Keratinocyte (primary cell): ENCODE results near the gene PSMB9. TPM values are rescaled to one million over a fixed set of nuclear protein-coding genes. Genes with fewer than 3 reads are reported as not detected.

Experiments
- DNase-seq: peaks from one replicate; pipeline ENCODE4 v3.0.0-alpha.2; 2011; ENCODE audit warnings: low read depth, missing footprints, low spot score
- FAIRE-seq: peaks from 2 replicates; lab custom pipeline; 2011; peaks lifted over from hg19 to GRCh38; lab: Jason Lieb, UNC
- H2AFZ ChIP-seq: 2 replicates; pipeline ENCODE4 v1.6.0; 2012; ENCODE audit warnings: low read length, control low read depth, inconsistent platforms; ENCODE audit not compliant: control insufficient read depth
- H3K27ac ChIP-seq: 2 replicates; pipeline ENCODE4 v1.5.1; 2011; ENCODE audit warnings: low read length; ENCODE audit not compliant: control insufficient read depth, insufficient read depth
- H3K27me3 ChIP-seq: 3 replicates; pipeline ENCODE4 v1.6.0; 2011; ENCODE audit warnings: low read length; ENCODE audit not compliant: control insufficient read depth, insufficient read depth; ENCODE audit errors: extremely low read depth
- H3K36me3 ChIP-seq, 2 experiments: 2 replicates in 1 of 2; 3 replicates in 1 of 2; pipeline ENCODE4 v1.5.1; 2011; ENCODE audit warnings: low read length in 2 of 2, mild to moderate bottlenecking in 1 of 2; ENCODE audit not compliant: control insufficient read depth in 2 of 2, insufficient read depth in 2 of 2; ENCODE audit errors: extremely low read depth in 1 of 2
- H3K4me1 ChIP-seq: 3 replicates; pipeline ENCODE4 v1.5.1; 2011; ENCODE audit warnings: low read length; ENCODE audit not compliant: control insufficient read depth, insufficient read depth; ENCODE audit errors: extremely low read depth
- H3K4me2 ChIP-seq: 3 replicates; pipeline ENCODE4 v1.6.0; 2011; ENCODE audit warnings: low read depth, low read length; ENCODE audit not compliant: control insufficient read depth, insufficient read depth; ENCODE audit errors: extremely low read depth
- H3K4me3 ChIP-seq, 3 experiments: fragments of 200-600 bp in 1 of 3; sonication (generic) in 1 of 3; 2 replicates in 2 of 3; 3 replicates in 1 of 3; pipeline ENCODE4 v1.5.1; 2011 to 2016; ENCODE audit warnings: low read length in 3 of 3, mild to moderate bottlenecking in 3 of 3, control low read depth in 2 of 3, inconsistent platforms in 1 of 3, low read depth in 1 of 3, mixed read lengths in 1 of 3, mixed run types in 1 of 3, moderate library complexity in 1 of 3; ENCODE audit not compliant: control insufficient read depth in 2 of 3, insufficient read depth in 2 of 3; ENCODE audit errors: extremely low read depth in 1 of 3
- H3K79me2 ChIP-seq: 2 replicates; pipeline ENCODE4 v1.6.0; 2012; ENCODE audit warnings: low read length; ENCODE audit not compliant: control insufficient read depth, insufficient read depth
- H3K9ac ChIP-seq: 3 replicates; pipeline ENCODE4 v1.6.0; 2011; ENCODE audit warnings: low read length; ENCODE audit not compliant: control insufficient read depth, insufficient read depth; ENCODE audit errors: extremely low read depth
- H3K9me1 ChIP-seq: 3 replicates; pipeline ENCODE4 v1.6.0; 2011; ENCODE audit warnings: low read length; ENCODE audit not compliant: control insufficient read depth, insufficient read depth; ENCODE audit errors: extremely low read depth
- H3K9me3 ChIP-seq: 2 replicates; pipeline ENCODE4 v1.5.1; 2012; ENCODE audit warnings: low read depth, low read length; ENCODE audit not compliant: control insufficient read depth
- H4K20me1 ChIP-seq: 3 replicates; pipeline ENCODE4 v1.6.0; 2011; ENCODE audit warnings: low read length; ENCODE audit not compliant: control insufficient read depth, insufficient read depth; ENCODE audit errors: extremely low read depth
- CTCF ChIP-seq, 3 experiments: IDR thresholded peaks in 1 of 3; conservative IDR thresholded peaks in 1 of 3; optimal IDR thresholded peaks in 1 of 3; 2 replicates in 2 of 3; 3 replicates in 1 of 3; pipeline versions ENCODE3 to v1.5.1; 2011; ENCODE audit warnings: low read length in 3 of 3, mild to moderate bottlenecking in 3 of 3, moderate library complexity in 2 of 3, control low read depth in 1 of 3, inconsistent platforms in 1 of 3; ENCODE audit not compliant: insufficient read depth in 2 of 3; ENCODE audit errors: extremely low read depth in 1 of 3
- EZH2 ChIP-seq: IDR thresholded peaks from one replicate; pipeline ENCODE4 v1.6.1; 2012; ENCODE audit warnings: inconsistent platforms, mild to moderate bottlenecking, low read length, moderate library complexity
- dilution Hi-C: fragments of 300-500 bp; cut with MboI; formaldehyde crosslinking; loops from one replicate; pipeline ENCODE4 v1.7.0; 2020; ENCODE audit warnings: low sequenced_read_pairs; ENCODE audit not compliant: extremely low pct_ligation_motif_present
- polyA plus RNA-seq, 5 experiments: library from polyadenylated mRNA; depleted of rRNA in 3 of 5; stranded (reverse) in 3 of 5; stranded (forward) in 1 of 5; unstranded in 1 of 5; fragments of >200 nt; gene quantifications; 1 replicate in 1 of 5; 2 replicates in 3 of 5; 3 replicates in 1 of 5; pipeline versions ENCODE4 v1.2.1 to v1.2.3, GENCODE V29; 2011 to 2012; ENCODE audit warnings: missing spikeins in 2 of 5, low read depth in 1 of 5, low replicate concordance in 1 of 5

PSMB9 gene
- polyA plus RNA-seq, 1 donor (not counting 4 experiments of a cell fraction or from before 2014, with no cell fraction given), result 25.4 TPM

GRCh38 chr6:32847795-32848194 lies 6.2 kb upstream of the PSMB9 start:
- no peak overlapping the region for H2AFZ ChIP-seq
- H3K9ac ChIP-seq, result no peak overlapping the region
- peaks cover 15% of the 10 kb centered on the region for H3K4me1 ChIP-seq
- no peak overlapping the region for H3K4me2 ChIP-seq
- no peak overlapping the region for H3K27ac ChIP-seq
- dilution Hi-C loops, result no loop called here
- H3K4me3 ChIP-seq, result no peak overlapping the region
- no peaks in the 10 kb centered on the region for H4K20me1 ChIP-seq
- H3K9me3 ChIP-seq, result no peaks in the 10 kb centered on the region
- no peaks in the 10 kb centered on the region for H3K27me3 ChIP-seq
- H3K9me1 ChIP-seq, result no peaks in the 10 kb centered on the region
- no peak for TF ChIP-seq CTCF (optimal IDR thresholded peaks at IDR 0.05 in 1 of 3, IDR thresholded peaks at IDR 0.05 in 1 of 3, conservative IDR thresholded peaks at IDR 0.05 in 1 of 3; ENCODE audit: extremely low read depth in 1 of 3, insufficient read depth in 2 of 3, low read length in 3 of 3)
- no peak for TF ChIP-seq EZH2
- H3K79me2 ChIP-seq, result peaks cover 17% of the 10 kb centered on the region
- FAIRE-seq, result no peak
- peaks cover 31 to 35% of the 10 kb centered on the region in 2 experiments for H3K36me3 ChIP-seq
- no peak for DNase-seq

- DNase-seq (no peak), FAIRE-seq (no peak)
- Histone ChIP-seq H3K27ac (no peak overlapping the region), H3K9me3 (no peaks in the 10 kb centered on the region), H3K9me1 (no peaks in the 10 kb centered on the region), H3K36me3 (peaks cover 31 to 35% of the 10 kb centered on the region in 2 experiments), H3K4me1 (peaks cover 12% of the 10 kb centered on the region), H3K4me3 (no peak overlapping the region), H3K79me2 (peaks cover 21% of the 10 kb centered on the region), H3K9ac (no peak overlapping the region), H2AFZ (no peak overlapping the region), H4K20me1 (no peaks in the 10 kb centered on the region), H3K4me2 (no peak overlapping the region), H3K27me3 (no peaks in the 10 kb centered on the region)
- no peak for TF ChIP-seq EZH2
- TF ChIP-seq CTCF (optimal IDR thresholded peaks at IDR 0.05 in 1 of 3, IDR thresholded peaks at IDR 0.05 in 1 of 3, conservative IDR thresholded peaks at IDR 0.05 in 1 of 3; ENCODE audit: extremely low read depth in 1 of 3, insufficient read depth in 2 of 3, low read length in 3 of 3), result no peak
- dilution Hi-C loops, result no loop called here
These were observed 4.9 kb upstream of the PSMB9 start for GRCh38 chr6:32849126-32849525.
